K562 (cell line): ENCODE results near the gene PPP1R13L. TPM values are rescaled to one million over a fixed set of nuclear protein-coding genes. Genes with fewer than 3 reads are reported as not detected.

Experiments used
- CHD4 ChIP-seq: fragments of 200-600 bp; sonication (generic); IDR thresholded peaks from 3 replicates; pipeline ENCODE4 v1.6.1; 2012; ENCODE audit warnings: low read depth, mild to moderate bottlenecking, mixed read lengths, low read length, inconsistent platforms; ENCODE audit not compliant: insufficient read depth, insufficient replicate concordance, poor library complexity, severe bottlenecking
- GATA2 ChIP-seq: sonication (generic); formaldehyde crosslinking; IDR thresholded peaks from 2 replicates; pipeline ENCODE4 v1.4.0; 2020; ENCODE audit warnings: mild to moderate bottlenecking, missing genetic modification reagents
- GTF2F1 ChIP-seq: IDR thresholded peaks from 2 replicates; pipeline ENCODE4 v1.6.1; 2011; ENCODE audit warnings: low read depth, low read length, improper control_type of control experiment
- KLF13 ChIP-seq: fragments of 450-650 bp; IDR thresholded peaks from 2 replicates; pipeline ENCODE4 v1.6.1; 2016; ENCODE audit warnings: missing genetic modification characterization, low read depth, mild to moderate bottlenecking, missing compliant biosample characterization, moderate library complexity, borderline replicate concordance
- MIER1 ChIP-seq: fragments of 450-650 bp; IDR thresholded peaks from 2 replicates; pipeline ENCODE4 v1.6.1; 2016; ENCODE audit warnings: antibody characterized with exemption, mild to moderate bottlenecking, low read depth
- NFIX ChIP-seq: fragments of 250-450 bp; sonication (Bioruptor Pico); IDR thresholded peaks from 2 replicates; pipeline ENCODE4 v1.4.0; 2020; ENCODE audit warnings: low read depth, mild to moderate bottlenecking, moderate library complexity
- RAD51 ChIP-seq: fragments of 450-650 bp; IDR thresholded peaks from 2 replicates; pipeline ENCODE4 v1.7.1; 2016; ENCODE audit warnings: low read depth, mild to moderate bottlenecking, borderline replicate concordance
- RFX1 ChIP-seq: fragments of 450-650 bp; IDR thresholded peaks from 2 replicates; pipeline ENCODE4 v1.6.1; 2016; ENCODE audit warnings: mild to moderate bottlenecking, moderate library complexity
- RNF2 ChIP-seq: sonication (generic); IDR thresholded peaks from 2 replicates; pipeline ENCODE4 v1.6.1; 2016
- SNRNP70 ChIP-seq: fragments of 200-400 bp; formaldehyde crosslinking; optimal IDR thresholded peaks from 2 replicates; pipeline ENCODE3; 2017; ENCODE audit warnings: low read depth, low read length
- ZFP1 ChIP-seq: fragments of 450-650 bp; formaldehyde crosslinking; IDR thresholded peaks from 2 replicates; pipeline ENCODE4 v1.4.0; 2020; ENCODE audit warnings: mild to moderate bottlenecking, mixed read lengths
- ZNF3 ChIP-seq: fragments of 250-450 bp; sonication (Bioruptor Pico); IDR thresholded peaks from 2 replicates; pipeline ENCODE4 v1.5.0; 2021; ENCODE audit warnings: mild to moderate bottlenecking, moderate library complexity
- ZNF318 ChIP-seq, 2 experiments: fragments of 450-650 bp; IDR thresholded peaks; 2 replicates each; pipeline ENCODE4 v1.6.1; 2016; ENCODE audit warnings: mild to moderate bottlenecking in 2 of 2, borderline replicate concordance in 1 of 2, low read depth in 1 of 2, moderate library complexity in 1 of 2
- ZNF431 ChIP-seq: sonication (generic); formaldehyde crosslinking; IDR thresholded peaks from 2 replicates; pipeline ENCODE4 v1.8.0; 2022; ENCODE audit warnings: mild to moderate bottlenecking, missing genetic modification reagents
- polyA plus RNA-seq, 8 experiments: library from polyadenylated mRNA; depleted of rRNA in 4 of 8; stranded (reverse) in 5 of 8; unstranded in 3 of 8; fragments of >200 nt; fragmentation: Nextera tagmentation in 2 of 8; fragmentation: Illumina TruSeq in 1 of 8; extraction: Ambion mirVana in 2 of 8; extraction: Trizol in 1 of 8; gene quantifications; 2 replicates each; pipeline versions ENCODE4 v1.2.1 to v1.2.3, GENCODE V29; 2011 to 2014; ENCODE audit warnings: inconsistent platforms in 1 of 8, missing spikeins in 1 of 8
- total RNA-seq, 7 experiments: library from RNA; depleted of rRNA in 6 of 7; stranded (reverse); fragments of >200 nt in 6 of 7; fragmentation: Illumina TruSeq in 2 of 7; extraction: Trizol in 2 of 7; gene quantifications; 2 replicates each; pipeline versions ENCODE4 v1.2.1 to v1.2.3, GENCODE V29; 2011 to 2021; ENCODE audit warnings: low replicate concordance in 1 of 7
- TF ChIP-seq, protein P1 (sequence below): fragments of 150-350 bp; conservative IDR thresholded peaks from 2 replicates; pipeline ENCODE4 v1.6.1; 2014; ENCODE audit warnings: low read length
- TF ChIP-seq, protein P2 (sequence below), 2 experiments: fragments of 250-450 bp in 1 of 2; fragments of 450-650 bp in 1 of 2; sonication (Bioruptor Pico) in 1 of 2; IDR thresholded peaks; 2 replicates each; pipeline versions ENCODE4 v1.6.1 to v1.8.0; 2016 to 2021; ENCODE audit warnings: mild to moderate bottlenecking in 2 of 2, moderate library complexity in 2 of 2, missing compliant biosample characterization in 1 of 2, missing genetic modification characterization in 1 of 2

PPP1R13L gene
- total and polyA plus RNA-seq, 9 of the 15 experiments (the other 6 are each of a cell fraction or from before 2014, with no cell fraction given) = 0.32 to 6.7 (median 2.0) TPM

DNA sequence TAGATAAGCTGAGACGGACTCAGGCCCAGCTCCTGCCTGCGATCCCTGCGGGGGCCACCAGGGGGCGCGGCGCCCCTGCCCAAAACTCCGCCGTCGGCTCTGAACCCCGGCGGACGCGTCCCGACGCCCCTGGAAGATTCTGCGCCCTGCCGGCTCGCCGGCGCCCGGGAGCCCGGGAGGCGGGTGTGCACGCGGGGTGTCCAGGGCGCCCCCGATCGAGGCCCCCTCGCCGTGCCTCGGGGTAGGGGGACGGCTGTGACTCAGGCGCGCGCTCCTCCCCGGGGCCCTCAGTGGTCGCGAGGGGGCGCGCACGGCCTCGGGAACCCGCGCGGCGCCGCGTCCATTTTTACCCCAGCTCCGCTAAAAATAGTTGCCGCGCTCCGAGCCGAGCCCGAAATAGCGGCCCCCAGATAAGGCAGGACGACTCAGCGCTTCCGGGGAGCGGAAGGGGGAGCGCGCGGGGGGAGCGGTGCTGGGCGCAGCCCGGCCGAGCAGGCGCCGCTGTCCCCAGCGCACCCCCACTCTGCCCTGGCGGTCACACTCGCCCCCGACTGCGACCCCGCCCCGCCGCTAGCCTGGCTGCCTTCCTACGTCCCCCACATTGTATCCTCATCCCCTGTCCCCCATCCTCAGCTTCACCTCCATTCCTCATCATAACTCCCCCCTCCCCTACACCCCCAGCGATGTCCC, 34.8 kb upstream of the PPP1R13L start (continued):
- TF ChIP-seq, protein P1, sequence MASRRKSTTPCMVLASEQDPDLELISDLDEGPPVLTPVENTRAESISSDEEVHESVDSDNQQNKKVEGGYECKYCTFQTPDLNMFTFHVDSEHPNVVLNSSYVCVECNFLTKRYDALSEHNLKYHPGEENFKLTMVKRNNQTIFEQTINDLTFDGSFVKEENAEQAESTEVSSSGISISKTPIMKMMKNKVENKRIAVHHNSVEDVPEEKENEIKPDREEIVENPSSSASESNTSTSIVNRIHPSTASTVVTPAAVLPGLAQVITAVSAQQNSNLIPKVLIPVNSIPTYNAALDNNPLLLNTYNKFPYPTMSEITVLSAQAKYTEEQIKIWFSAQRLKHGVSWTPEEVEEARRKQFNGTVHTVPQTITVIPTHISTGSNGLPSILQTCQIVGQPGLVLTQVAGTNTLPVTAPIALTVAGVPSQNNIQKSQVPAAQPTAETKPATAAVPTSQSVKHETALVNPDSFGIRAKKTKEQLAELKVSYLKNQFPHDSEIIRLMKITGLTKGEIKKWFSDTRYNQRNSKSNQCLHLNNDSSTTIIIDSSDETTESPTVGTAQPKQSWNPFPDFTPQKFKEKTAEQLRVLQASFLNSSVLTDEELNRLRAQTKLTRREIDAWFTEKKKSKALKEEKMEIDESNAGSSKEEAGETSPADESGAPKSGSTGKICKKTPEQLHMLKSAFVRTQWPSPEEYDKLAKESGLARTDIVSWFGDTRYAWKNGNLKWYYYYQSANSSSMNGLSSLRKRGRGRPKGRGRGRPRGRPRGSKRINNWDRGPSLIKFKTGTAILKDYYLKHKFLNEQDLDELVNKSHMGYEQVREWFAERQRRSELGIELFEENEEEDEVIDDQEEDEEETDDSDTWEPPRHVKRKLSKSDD = no peak
- TF ChIP-seq CHD4 (no peak), ZFP1 (no peak), ZNF431 (CRISPR knock-in tag) (0 out of 2 replicates have a peak, but pooled peaks have one; percentile 23), GATA2 (no peak), GTF2F1 (no peak), RAD51 (no peak), ZNF318 (IDR thresholded peaks at IDR 0.05; ENCODE audit: borderline replicate concordance in 1 of 2, low read depth in 1 of 2) (no peak), MIER1 (no peak), RNF2 (peak; percentile 97), ZNF3 (CRISPR knock-in tag) (no peak), KLF13 (tag) (no peak), SNRNP70 (no peak), NFIX (CRISPR knock-in tag) (no peak), RFX1 (no peak)
- TF ChIP-seq, protein P2, sequence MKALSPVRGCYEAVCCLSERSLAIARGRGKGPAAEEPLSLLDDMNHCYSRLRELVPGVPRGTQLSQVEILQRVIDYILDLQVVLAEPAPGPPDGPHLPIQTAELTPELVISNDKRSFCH (CRISPR knock-in tag; IDR thresholded peaks at IDR 0.05) = no peak
- TF ChIP-seq, protein P2 (tag; IDR thresholded peaks at IDR 0.05) = peak; percentile 91
